Coronary artery (tissue), 2 donors: ENCODE measurements around the gene RECK.

Experiments used
- DNase-seq: peaks from one replicate; pipeline ENCODE4 v3.0.0-alpha.2; 2017; ENCODE audit warnings: low spot score
- H3K27ac ChIP-seq, 2 donors: fragments of 200-600 bp; sonication (generic); one replicate each; pipeline ENCODE4 v1.5.1; 2016 to 2019
- H3K4me3 ChIP-seq: fragments of 200-600 bp; sonication (generic); 2 replicates; pipeline ENCODE4 v1.5.1; 2016; ENCODE audit warnings: mild to moderate bottlenecking, moderate library complexity
- TF ChIP-seq, protein P1 (sequence below): fragments of 200-600 bp; sonication (generic); IDR thresholded peaks from one replicate; pipeline ENCODE4 v1.5.1; 2019; ENCODE audit warnings: antibody characterized with exemption

RECK gene

DNA sequence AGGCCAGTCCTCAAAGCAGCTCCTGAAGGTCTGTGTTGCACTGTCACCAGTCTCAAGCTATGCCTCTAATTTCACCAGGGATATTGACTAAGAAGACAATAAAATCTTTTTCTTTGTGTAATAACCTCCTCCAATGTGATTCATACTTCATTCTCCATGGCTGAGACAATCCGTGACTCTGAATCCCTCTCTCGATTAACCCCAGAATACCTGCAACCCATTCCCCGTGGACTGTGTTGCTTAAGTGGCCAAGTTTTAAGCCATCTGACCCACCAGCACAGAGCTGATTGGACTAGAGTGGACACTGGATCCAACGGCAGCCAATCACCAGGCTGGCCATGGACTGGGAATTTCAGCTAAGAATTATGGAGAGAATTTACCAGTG is 127.1 kb downstream of the RECK start:
- Histone ChIP-seq H3K4me3 (no peak overlapping the region), H3K27ac (peak overlapping the region; percentile 61 to 86)
- DNase-seq, result no peak
- TF ChIP-seq, protein P1, sequence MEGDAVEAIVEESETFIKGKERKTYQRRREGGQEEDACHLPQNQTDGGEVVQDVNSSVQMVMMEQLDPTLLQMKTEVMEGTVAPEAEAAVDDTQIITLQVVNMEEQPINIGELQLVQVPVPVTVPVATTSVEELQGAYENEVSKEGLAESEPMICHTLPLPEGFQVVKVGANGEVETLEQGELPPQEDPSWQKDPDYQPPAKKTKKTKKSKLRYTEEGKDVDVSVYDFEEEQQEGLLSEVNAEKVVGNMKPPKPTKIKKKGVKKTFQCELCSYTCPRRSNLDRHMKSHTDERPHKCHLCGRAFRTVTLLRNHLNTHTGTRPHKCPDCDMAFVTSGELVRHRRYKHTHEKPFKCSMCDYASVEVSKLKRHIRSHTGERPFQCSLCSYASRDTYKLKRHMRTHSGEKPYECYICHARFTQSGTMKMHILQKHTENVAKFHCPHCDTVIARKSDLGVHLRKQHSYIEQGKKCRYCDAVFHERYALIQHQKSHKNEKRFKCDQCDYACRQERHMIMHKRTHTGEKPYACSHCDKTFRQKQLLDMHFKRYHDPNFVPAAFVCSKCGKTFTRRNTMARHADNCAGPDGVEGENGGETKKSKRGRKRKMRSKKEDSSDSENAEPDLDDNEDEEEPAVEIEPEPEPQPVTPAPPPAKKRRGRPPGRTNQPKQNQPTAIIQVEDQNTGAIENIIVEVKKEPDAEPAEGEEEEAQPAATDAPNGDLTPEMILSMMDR, result no peak

DNA sequence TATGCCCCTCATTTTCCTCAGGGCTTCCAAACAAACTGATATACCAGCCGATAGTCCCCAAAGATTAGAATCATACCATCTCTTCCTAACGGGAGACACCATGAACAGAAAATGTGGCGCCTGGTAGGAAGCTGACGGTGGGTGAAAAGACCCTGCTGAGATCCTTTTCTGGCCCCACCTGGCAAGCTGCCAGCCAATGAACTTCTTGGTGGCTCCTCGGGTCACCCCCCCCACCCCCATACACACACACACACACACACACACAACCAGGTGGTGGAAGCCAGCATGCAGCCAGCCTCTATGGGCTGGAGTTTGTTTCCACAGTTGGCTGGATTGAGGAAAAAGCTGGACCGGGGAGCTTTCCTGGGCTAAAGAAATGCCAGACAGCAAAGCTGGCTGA is 127.7 kb downstream of the RECK start:
- DNase-seq, result no peak
- Histone ChIP-seq H3K27ac (peak overlapping the region in 1 of 2 donors; percentile 86), H3K4me3 (no peak overlapping the region)
- TF ChIP-seq, protein P1, result no peak

DNA sequence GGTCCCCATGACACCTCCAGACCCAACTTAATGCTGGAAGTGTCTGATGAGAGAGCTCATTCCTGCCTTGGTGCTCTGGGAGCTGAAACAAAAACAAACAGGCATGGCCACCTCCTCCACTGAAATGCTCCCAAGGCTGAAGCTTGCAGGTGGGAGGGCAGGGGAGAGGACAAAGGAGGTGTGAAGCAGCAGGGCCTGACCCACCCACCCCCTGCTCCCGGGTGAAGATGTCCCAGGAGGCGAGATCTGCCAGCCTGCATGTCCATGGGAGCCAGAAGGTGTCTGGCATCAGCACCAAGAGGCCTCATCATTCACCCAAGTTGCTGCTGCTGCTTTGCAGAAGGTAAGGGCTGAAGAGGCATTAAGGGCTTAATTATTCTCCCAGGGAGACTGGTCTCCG is 128.3 kb downstream of the RECK start:
- TF ChIP-seq, protein P1, result no peak
- no peak for DNase-seq
- H3K4me3 ChIP-seq, result no peak overlapping the region
- peak overlapping the region in 1 of 2 donors; percentile 86 for H3K27ac ChIP-seq

DNA sequence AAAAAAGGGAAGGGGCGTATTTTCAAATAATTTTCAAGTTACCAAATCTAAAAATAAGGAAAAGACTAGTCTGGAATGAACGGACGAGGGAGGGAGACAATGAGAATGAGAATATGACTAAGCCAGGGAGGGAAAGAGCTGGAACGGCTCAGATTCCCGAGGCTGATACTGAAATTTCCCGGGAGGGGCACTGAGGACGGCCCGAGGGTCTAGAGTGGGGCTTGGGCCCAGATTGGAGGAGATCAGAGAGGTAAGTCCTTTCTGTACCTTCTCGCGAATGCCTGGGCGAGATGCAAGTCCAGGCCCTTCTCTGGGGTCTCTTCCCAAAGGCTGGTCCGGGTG is 129.1 kb downstream of the RECK start:
- no peak for DNase-seq
- TF ChIP-seq, protein P1, result no peak
- peak overlapping the region; percentile 67 for H3K4me3 ChIP-seq
- peak overlapping the region; percentile 44 to 79 for H3K27ac ChIP-seq

DNA sequence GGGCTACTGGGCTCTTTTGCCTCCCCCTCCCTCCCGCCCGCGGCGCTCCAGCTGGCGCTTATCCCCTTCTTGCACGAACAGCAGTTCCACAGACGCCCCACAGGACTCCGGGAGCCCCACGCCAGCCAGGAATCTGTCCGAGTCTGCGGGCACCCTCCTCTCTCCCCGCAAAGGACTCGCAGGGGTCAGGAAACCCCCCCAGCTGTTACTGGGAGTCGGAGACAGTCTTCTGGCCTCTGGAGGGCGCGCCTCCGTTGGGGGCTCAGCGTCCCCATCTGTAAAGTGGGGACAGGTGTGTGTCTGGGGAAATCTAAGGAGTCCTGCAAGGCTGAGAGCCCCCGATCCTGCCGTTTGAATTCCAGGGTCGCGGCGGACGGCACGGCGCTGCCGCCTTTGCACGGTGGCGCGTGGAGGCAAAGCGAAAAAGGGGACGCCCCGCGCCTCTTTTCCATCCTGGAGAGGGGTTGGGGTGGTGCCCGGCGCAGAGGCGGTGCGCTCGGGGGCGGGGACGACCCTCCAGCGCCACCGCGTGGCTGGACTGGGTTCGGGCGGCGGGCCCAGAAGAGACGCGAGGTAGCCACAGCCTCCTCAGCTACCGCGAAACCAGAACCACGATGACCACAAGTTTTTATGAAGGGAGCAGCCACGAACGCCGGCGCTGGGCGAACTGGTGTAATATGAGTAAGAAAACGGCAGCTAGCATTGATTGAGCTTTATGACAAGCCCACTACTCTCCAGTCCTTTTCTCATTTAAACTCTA is 129.6 kb downstream of the RECK start:
- Histone ChIP-seq H3K27ac (peak overlapping the region; percentile 44 to 79), H3K4me3 (peak overlapping the region; percentile 67)
- TF ChIP-seq, protein P1, result peak; percentile 86
- DNase-seq, result peak; percentile 86

DNA sequence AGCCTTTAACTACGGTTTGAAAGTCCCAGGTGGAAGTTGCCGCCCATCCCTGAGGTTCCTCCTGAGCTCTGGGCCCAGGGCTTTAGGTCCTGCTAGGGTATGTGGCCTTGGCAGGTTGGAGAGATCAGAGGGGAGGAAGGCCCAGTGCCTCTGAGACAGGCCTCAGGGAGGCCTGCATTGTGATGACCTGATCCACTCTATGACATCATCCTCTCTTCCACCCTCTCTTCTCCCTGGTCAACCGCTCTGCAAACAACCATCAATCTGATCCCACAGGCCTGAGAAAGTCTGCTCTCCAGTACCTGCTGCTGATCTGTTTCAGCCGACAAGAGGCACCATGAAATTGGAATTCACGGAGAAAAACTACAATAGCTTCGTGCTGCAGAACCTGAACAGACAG is 132.5 kb downstream of the RECK start, which contains the start of gene CCIN:
CCIN (plus strand) TSS at position 223 of the 400 bp plus-strand sequence; CDS start at position 338, 115 bp downstream.
- DNase-seq, result no peak

More for the DNA sequence above, 132.5 kb downstream of the RECK start, which contains the start of gene CCIN:
- Histone ChIP-seq H3K27ac (no peak within 1 kb of the TSS), H3K4me3 (no peak within 1 kb of the TSS)
- TF ChIP-seq, protein P1, result no peak
